ENCODE measurements around the gene ATOSA.

GRCh38 chr15:52652984-52653383, 26.2 kb downstream of the ATOSA start:
- TF ChIP-seq CTCF (IDR thresholded peaks at IDR 0.05 in 2 of 3, conservative IDR thresholded peaks at IDR 0.05 in 1 of 3; ENCODE audit: borderline replicate concordance in 1 of 3, insufficient read depth in 1 of 3, low read depth in 2 of 3, low read length in 2 of 3) (no peak), POLR2AphosphoS5 (IDR thresholded peaks at IDR 0.05; ENCODE audit: low read depth, low read length) (no peak), EZH2phosphoT487 (IDR thresholded peaks at IDR 0.05; ENCODE audit: borderline replicate concordance) (no peak), MAX (IDR thresholded peaks at IDR 0.05) (no peak), RAD21 (IDR thresholded peaks at IDR 0.05; ENCODE audit: low read depth) (no peak), ATF3 (IDR thresholded peaks at IDR 0.05) (no peak), REST (IDR thresholded peaks at IDR 0.05; ENCODE audit: low read depth) (no peak), ELF1 (IDR thresholded peaks at IDR 0.05; ENCODE audit: borderline replicate concordance, low read depth) (no peak), ZBTB33 (IDR thresholded peaks at IDR 0.05; ENCODE audit: extremely low read depth, insufficient replicate concordance, low read length) (no peak), POLR2A (IDR thresholded peaks at IDR 0.05; ENCODE audit: borderline replicate concordance, extremely low read depth, insufficient read depth, insufficient read length) (no peak), EZH2 (IDR thresholded peaks at IDR 0.05) (no peak), ZNF274 (IDR thresholded peaks at IDR 0.05; ENCODE audit: low read depth, low read length) (no peak), FOSL1 (IDR thresholded peaks at IDR 0.05; ENCODE audit: low read depth) (no peak), SP1 (IDR thresholded peaks at IDR 0.05; ENCODE audit: low read depth) (no peak)
